Karpas-422 (cell line): ENCODE data around the gene TMEM116. TPM values are rescaled to one million over a fixed set of nuclear protein-coding genes. Genes with fewer than 3 reads are reported as not detected.
"Not testable (repeated sequence)": the region's sequence is repeated elsewhere in the genome, so short reads cannot be mapped to it uniquely, and the experiment has no call there.

Source experiments
- DNase-seq: peaks from one replicate; pipeline ENCODE4 v3.0.0-alpha.2; 2015
- H2AFZ ChIP-seq: fragments of 200-600 bp; sonication (generic); 2 replicates; pipeline ENCODE4 v1.6.1; 2014; ENCODE audit warnings: antibody characterized with exemption, low read length, mixed read lengths
- H3K27ac ChIP-seq: fragments of 200-600 bp; sonication (generic); 2 replicates; pipeline ENCODE4 v1.5.1; 2014; ENCODE audit warnings: mild to moderate bottlenecking, low read length, moderate library complexity
- H3K27me3 ChIP-seq: fragments of 200-600 bp; sonication (generic); 2 replicates; pipeline ENCODE4 v1.6.1; 2014; ENCODE audit warnings: low read length, mixed read lengths
- H3K36me3 ChIP-seq: fragments of 200-600 bp; sonication (generic); 2 replicates; pipeline ENCODE4 v1.6.1; 2014; ENCODE audit warnings: low read length, mixed read lengths; ENCODE audit not compliant: insufficient read depth
- H3K4me1 ChIP-seq: fragments of 200-600 bp; sonication (generic); 2 replicates; pipeline ENCODE4 v1.6.1; 2014; ENCODE audit warnings: mild to moderate bottlenecking, low read length, mixed read lengths
- H3K4me2 ChIP-seq: fragments of 200-600 bp; sonication (generic); 2 replicates; pipeline ENCODE4 v1.6.1; 2014; ENCODE audit warnings: low read length, low read depth, mild to moderate bottlenecking; ENCODE audit not compliant: poor library complexity, severe bottlenecking
- H3K4me3 ChIP-seq: fragments of 200-600 bp; sonication (generic); 2 replicates; pipeline ENCODE4 v1.5.1; 2014; ENCODE audit warnings: mild to moderate bottlenecking, antibody characterized with exemption, low read length, mixed read lengths
- H3K79me2 ChIP-seq: fragments of 200-600 bp; sonication (generic); 2 replicates; pipeline ENCODE4 v1.6.1; 2014; ENCODE audit warnings: mild to moderate bottlenecking, low read length, mixed read lengths
- H3K9ac ChIP-seq: fragments of 200-600 bp; sonication (generic); 2 replicates; pipeline ENCODE4 v1.6.0; 2014; ENCODE audit warnings: low read length
- H3K9me2 ChIP-seq: fragments of 200-600 bp; sonication (generic), shearing (Covaris generic); replicated peaks from 2 replicates; pipeline ENCODE4 v1.6.0; 2014; ENCODE audit warnings: mild to moderate bottlenecking, low read length, moderate library complexity; ENCODE audit not compliant: insufficient read depth
- H3K9me3 ChIP-seq: fragments of 300-700, 200-600 bp; sonication (generic); 2 replicates; pipeline ENCODE4 v1.6.1; 2014; ENCODE audit warnings: low read length, mixed read lengths
- H4K20me1 ChIP-seq: fragments of 200-600 bp; sonication (generic); 2 replicates; pipeline ENCODE4 v1.6.1; 2014; ENCODE audit warnings: mild to moderate bottlenecking, antibody characterized with exemption, low read length, low read depth; ENCODE audit not compliant: insufficient read depth
- total RNA-seq: library from RNA; depleted of rRNA; stranded (reverse); fragments of >200 nt; shearing (Covaris generic); gene quantifications from 2 replicates; pipeline ENCODE4 v1.2.3, GENCODE V29; 2014; ENCODE audit warnings: low replicate concordance; rRNA removed

TMEM116 gene
- total RNA-seq, result 19.6 and 56.6 TPM in 2 replicates

GRCh38 chr12:112012775-112013600, at the start of gene TMEM116, which contains the start of gene ERP29:
Gene TMEM116 (minus strand): TSS chr12:112013165. CDS start chr12:112005270, 7,895 bp downstream.
Gene ERP29 (plus strand): TSS chr12:112013426. CDS start chr12:112013466, 40 bp downstream.
- DNase-seq, result peak; percentile 100
- H3K4me3 ChIP-seq, result peak within 1 kb of the TSS; percentile 89
- H3K79me2 ChIP-seq, result peaks cover 66% of the 10 kb centered on the region
- H3K9ac ChIP-seq, result peak within 1 kb of the TSS; percentile 98
- H3K4me2 ChIP-seq, result peak within 1 kb of the TSS; percentile 95
- peak within 1 kb of the TSS; percentile 97 for H3K27ac ChIP-seq
- no peaks in the 10 kb centered on the region for H3K9me2 ChIP-seq
- H3K4me1 ChIP-seq, result peaks cover 59% of the 10 kb centered on the region
- no peaks in the 10 kb centered on the region for H3K9me3 ChIP-seq
- peaks cover 26% of the 10 kb centered on the region for H4K20me1 ChIP-seq
- no peaks in the 10 kb centered on the region for H3K27me3 ChIP-seq
- 0 out of 2 replicates have a peak within 1 kb of the TSS, but pooled peaks have one; percentile 46 for H2AFZ ChIP-seq
- H3K36me3 ChIP-seq, result peaks cover 22% of the 10 kb centered on the region

- peaks cover 42% of the 10 kb centered on the region for H3K36me3 ChIP-seq
- no peaks in the 10 kb centered on the region for H4K20me1 ChIP-seq
- H3K27me3 ChIP-seq, result no peaks in the 10 kb centered on the region
- no peaks in the 10 kb centered on the region for H3K9me2 ChIP-seq
- H2AFZ ChIP-seq, result no peak overlapping the region
- no peak overlapping the region for H3K4me2 ChIP-seq
- no peak overlapping the region for H3K4me3 ChIP-seq
- H3K27ac ChIP-seq, result no peak overlapping the region
- H3K4me1 ChIP-seq, result no peaks in the 10 kb centered on the region
- no peak for DNase-seq
- peaks cover 29% of the 10 kb centered on the region for H3K79me2 ChIP-seq
- H3K9ac ChIP-seq, result no peak overlapping the region
- H3K9me3 ChIP-seq, result no peaks in the 10 kb centered on the region
Measured at GRCh38 chr12:112061137-112061536, 48.2 kb upstream of the TMEM116 start.

- Histone ChIP-seq H3K9me2 (no peaks in the 10 kb centered on the region), H2AFZ (no peak overlapping the region), H3K4me1 (no peaks in the 10 kb centered on the region), H3K36me3 (peaks cover 79% of the 10 kb centered on the region), H3K4me3 (no peak overlapping the region), H3K27me3 (no peaks in the 10 kb centered on the region), H3K79me2 (peaks cover 40% of the 10 kb centered on the region), H4K20me1 (no peaks in the 10 kb centered on the region), H3K9me3 (no peaks in the 10 kb centered on the region), H3K4me2 (no peak overlapping the region), H3K27ac (no peak overlapping the region), H3K9ac (no peak overlapping the region)
- DNase-seq, result no peak
Measured at GRCh38 chr12:112049351-112049750, 36.4 kb upstream of the TMEM116 start.

- H3K4me1 ChIP-seq, result no peaks in the 10 kb centered on the region
- no peak overlapping the region for H3K27ac ChIP-seq
- H3K9ac ChIP-seq, result no peak overlapping the region
- no peaks in the 10 kb centered on the region for H3K9me3 ChIP-seq
- peaks cover 8% of the 10 kb centered on the region for H3K79me2 ChIP-seq
- peaks cover 71% of the 10 kb centered on the region for H3K36me3 ChIP-seq
- no peak overlapping the region for H3K4me2 ChIP-seq
- H3K27me3 ChIP-seq, result no peaks in the 10 kb centered on the region
- DNase-seq, result no peak
- no peak overlapping the region for H2AFZ ChIP-seq
- H3K9me2 ChIP-seq, result no peaks in the 10 kb centered on the region
- H4K20me1 ChIP-seq, result no peaks in the 10 kb centered on the region
- H3K4me3 ChIP-seq, result no peak overlapping the region
Measured at GRCh38 chr12:112046003-112046402, 33.0 kb upstream of the TMEM116 start.

GRCh38 chr12:112036614-112037013, 23.6 kb upstream of the TMEM116 start:
- peaks cover 68% of the 10 kb centered on the region for H3K36me3 ChIP-seq

GRCh38 chr12:112035219-112035785, 22.3 kb upstream of the TMEM116 start:
- no peak overlapping the region for H3K27ac ChIP-seq
- H3K4me3 ChIP-seq, result no peak overlapping the region
- no peaks in the 10 kb centered on the region for H3K9me3 ChIP-seq
- H3K36me3 ChIP-seq, result peaks cover 70% of the 10 kb centered on the region
- no peak overlapping the region for H3K4me2 ChIP-seq
- no peaks in the 10 kb centered on the region for H3K9me2 ChIP-seq
- H4K20me1 ChIP-seq, result no peaks in the 10 kb centered on the region
- H2AFZ ChIP-seq, result no peak overlapping the region
- no peak for DNase-seq
- no peaks in the 10 kb centered on the region for H3K27me3 ChIP-seq
- H3K4me1 ChIP-seq, result peaks cover 4% of the 10 kb centered on the region
- no peak overlapping the region for H3K9ac ChIP-seq
- H3K79me2 ChIP-seq, result peaks cover 10% of the 10 kb centered on the region; the same call in 1 of the 2 replicates

More at GRCh38 chr12:112036614-112037013, 23.6 kb upstream of the TMEM116 start:
- not testable (repeated sequence) for H3K27ac ChIP-seq, H3K4me2 ChIP-seq, DNase-seq, H3K4me1 ChIP-seq, H3K9me2 ChIP-seq, H3K27me3 ChIP-seq, H4K20me1 ChIP-seq, H3K9me3 ChIP-seq, H3K4me3 ChIP-seq, H3K9ac ChIP-seq, H2AFZ ChIP-seq, H3K79me2 ChIP-seq

GRCh38 chr12:112032292-112032691, 19.3 kb upstream of the TMEM116 start:
- peaks cover 21% of the 10 kb centered on the region for H3K4me1 ChIP-seq
- no peaks in the 10 kb centered on the region for H3K27me3 ChIP-seq
- H4K20me1 ChIP-seq, result no peaks in the 10 kb centered on the region
- H3K27ac ChIP-seq, result no peak overlapping the region
- H3K9me3 ChIP-seq, result no peaks in the 10 kb centered on the region
- H3K4me3 ChIP-seq, result no peak overlapping the region
- peaks cover 66% of the 10 kb centered on the region for H3K36me3 ChIP-seq
- no peak overlapping the region for H3K4me2 ChIP-seq
- H3K79me2 ChIP-seq, result peaks cover 16% of the 10 kb centered on the region
- H2AFZ ChIP-seq, result no peak overlapping the region
- H3K9ac ChIP-seq, result no peak overlapping the region
- no peaks in the 10 kb centered on the region for H3K9me2 ChIP-seq
- no peak for DNase-seq

- H3K4me1 ChIP-seq, result peaks cover 27% of the 10 kb centered on the region
- no peaks in the 10 kb centered on the region for H3K9me3 ChIP-seq
- no peak overlapping the region for H3K4me3 ChIP-seq
- H2AFZ ChIP-seq, result no peak overlapping the region
- H3K9ac ChIP-seq, result no peak overlapping the region
- H3K27ac ChIP-seq, result no peak overlapping the region
- no peak overlapping the region for H3K4me2 ChIP-seq
- DNase-seq, result no peak
- H3K79me2 ChIP-seq, result peaks cover 16% of the 10 kb centered on the region
- no peaks in the 10 kb centered on the region for H3K27me3 ChIP-seq
- no peaks in the 10 kb centered on the region for H4K20me1 ChIP-seq
- peaks cover 65% of the 10 kb centered on the region for H3K36me3 ChIP-seq
- no peaks in the 10 kb centered on the region for H3K9me2 ChIP-seq
Measured at GRCh38 chr12:112031472-112031871, 18.5 kb upstream of the TMEM116 start.
